Left ventricle myocardium inferior (tissue), 1 donor: Measurements from ENCODE around the gene FMN1. TPM values are rescaled to one million over a fixed set of nuclear protein-coding genes. Genes with fewer than 3 reads are reported as not detected.

Source experiments
- DNase-seq: peaks from one replicate; pipeline ENCODE4 v3.0.0-alpha.2; 2020
- H3K27ac ChIP-seq: fragments of 200-600 bp; replicated peaks from 2 replicates; pipeline ENCODE4 v1.8.0; 2021
- H3K27me3 ChIP-seq: fragments of 200-600 bp; 2 replicates; pipeline ENCODE4 v1.8.0; 2021; ENCODE audit warnings: low read depth
- H3K36me3 ChIP-seq: fragments of 200-600 bp; 2 replicates; pipeline ENCODE4 v1.8.0; 2021
- H3K4me1 ChIP-seq: fragments of 200-600 bp; 2 replicates; pipeline ENCODE4 v1.8.0; 2021
- H3K4me3 ChIP-seq: fragments of 200-600 bp; 2 replicates; pipeline ENCODE4 v1.8.0; 2021; ENCODE audit warnings: mild to moderate bottlenecking, moderate library complexity
- H3K9me3 ChIP-seq: fragments of 200-600 bp; replicated peaks from 2 replicates; pipeline ENCODE4 v1.8.0; 2021
- intact Hi-C: fragments of 100-400 bp; cut with micrococcal nuclease; formaldehyde crosslinking; loops from one replicate; pipeline ENCODE4 v1.11.0; 2022
- total RNA-seq: library from RNA; stranded (reverse); fragmentation: NEBNext Ultra II Directional; extraction: Animal tissue kit (Norgen Biotek cat#: 25700); gene quantifications from one replicate; pipeline ENCODE4 v1.2.1, GENCODE V29; 2021
- TF ChIP-seq, protein P1 (sequence below): fragments of 200-600 bp; IDR thresholded peaks from 2 replicates; pipeline ENCODE4 v1.8.0; 2021; ENCODE audit warnings: antibody characterized with exemption, mild to moderate bottlenecking, borderline replicate concordance
- donor health status: DM: no; HTN: yes; CAD: no; lungs with severe emphysema.

The FMN1 gene
- total RNA-seq, 1 donor from 2014 or later = 4.5 TPM

DNA sequence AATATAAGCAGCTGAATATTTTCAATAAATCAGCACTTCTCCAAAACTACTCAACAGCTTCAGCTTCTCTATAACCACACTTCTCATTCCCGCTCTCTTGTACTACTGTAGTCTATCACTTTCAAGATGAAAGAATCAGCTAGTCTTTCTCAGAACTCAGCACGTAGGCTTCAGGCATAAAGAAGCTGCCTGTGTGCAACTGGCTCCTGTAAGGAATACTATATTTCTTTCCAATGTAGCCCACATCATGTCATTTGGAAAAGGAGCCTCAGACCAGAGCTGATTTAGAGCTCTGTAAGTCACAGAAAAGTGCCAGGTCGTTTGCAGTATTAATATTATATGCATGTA lies 62.3 kb downstream of the FMN1 start:
- intact Hi-C loops = no loop called here

DNA sequence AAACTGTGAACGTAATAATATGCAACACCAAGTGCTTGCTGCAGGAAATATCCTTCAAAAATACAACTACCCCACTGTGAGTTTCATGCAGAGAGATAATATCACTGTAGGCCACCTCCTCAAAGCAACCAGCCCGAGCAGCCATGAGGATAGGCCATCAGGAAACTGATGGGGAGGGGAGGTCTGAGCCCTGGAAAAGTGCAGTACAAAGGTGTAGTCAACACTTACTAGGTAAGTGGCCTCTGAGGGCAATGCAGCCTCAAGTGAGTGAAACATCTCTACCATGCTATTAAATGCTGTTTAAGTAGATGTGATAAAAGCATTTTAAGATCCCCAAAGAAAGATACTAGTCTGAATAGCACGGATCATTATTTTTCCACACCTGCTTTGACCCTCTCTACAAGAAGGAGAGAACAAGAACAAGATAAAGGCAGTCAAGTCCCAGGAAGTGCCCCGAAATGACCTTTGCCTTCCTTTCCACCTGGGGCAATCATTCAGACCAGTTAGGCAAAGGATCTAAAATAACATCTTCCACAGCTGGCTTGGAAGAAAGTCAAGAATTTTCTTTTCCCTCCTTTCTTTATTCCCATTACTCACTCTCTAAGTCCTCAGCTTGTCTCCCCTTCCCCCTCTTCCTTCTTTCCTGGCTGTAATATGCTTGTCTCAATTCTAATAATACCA lies 62.8 kb downstream of the FMN1 start:
- Histone ChIP-seq H3K4me3 (no peak overlapping the region), H3K27me3 (no peaks in the 10 kb centered on the region), H3K9me3 (peaks cover 5% of the 10 kb centered on the region), H3K4me1 (peaks cover 35% of the 10 kb centered on the region), H3K36me3 (no peaks in the 10 kb centered on the region), H3K27ac (no peak overlapping the region)
- no peak for DNase-seq
- TF ChIP-seq, protein P1, sequence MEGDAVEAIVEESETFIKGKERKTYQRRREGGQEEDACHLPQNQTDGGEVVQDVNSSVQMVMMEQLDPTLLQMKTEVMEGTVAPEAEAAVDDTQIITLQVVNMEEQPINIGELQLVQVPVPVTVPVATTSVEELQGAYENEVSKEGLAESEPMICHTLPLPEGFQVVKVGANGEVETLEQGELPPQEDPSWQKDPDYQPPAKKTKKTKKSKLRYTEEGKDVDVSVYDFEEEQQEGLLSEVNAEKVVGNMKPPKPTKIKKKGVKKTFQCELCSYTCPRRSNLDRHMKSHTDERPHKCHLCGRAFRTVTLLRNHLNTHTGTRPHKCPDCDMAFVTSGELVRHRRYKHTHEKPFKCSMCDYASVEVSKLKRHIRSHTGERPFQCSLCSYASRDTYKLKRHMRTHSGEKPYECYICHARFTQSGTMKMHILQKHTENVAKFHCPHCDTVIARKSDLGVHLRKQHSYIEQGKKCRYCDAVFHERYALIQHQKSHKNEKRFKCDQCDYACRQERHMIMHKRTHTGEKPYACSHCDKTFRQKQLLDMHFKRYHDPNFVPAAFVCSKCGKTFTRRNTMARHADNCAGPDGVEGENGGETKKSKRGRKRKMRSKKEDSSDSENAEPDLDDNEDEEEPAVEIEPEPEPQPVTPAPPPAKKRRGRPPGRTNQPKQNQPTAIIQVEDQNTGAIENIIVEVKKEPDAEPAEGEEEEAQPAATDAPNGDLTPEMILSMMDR = no peak
- intact Hi-C loops = no loop called here

More for the DNA sequence above, 62.3 kb downstream of the FMN1 start:
- peaks cover 5% of the 10 kb centered on the region for H3K9me3 ChIP-seq
- H3K27me3 ChIP-seq = no peaks in the 10 kb centered on the region
- H3K36me3 ChIP-seq = no peaks in the 10 kb centered on the region
- DNase-seq = no peak
- TF ChIP-seq, protein P1 = no peak
- H3K4me1 ChIP-seq = peaks cover 30% of the 10 kb centered on the region
- no peak overlapping the region for H3K27ac ChIP-seq
- no peak overlapping the region for H3K4me3 ChIP-seq

DNA sequence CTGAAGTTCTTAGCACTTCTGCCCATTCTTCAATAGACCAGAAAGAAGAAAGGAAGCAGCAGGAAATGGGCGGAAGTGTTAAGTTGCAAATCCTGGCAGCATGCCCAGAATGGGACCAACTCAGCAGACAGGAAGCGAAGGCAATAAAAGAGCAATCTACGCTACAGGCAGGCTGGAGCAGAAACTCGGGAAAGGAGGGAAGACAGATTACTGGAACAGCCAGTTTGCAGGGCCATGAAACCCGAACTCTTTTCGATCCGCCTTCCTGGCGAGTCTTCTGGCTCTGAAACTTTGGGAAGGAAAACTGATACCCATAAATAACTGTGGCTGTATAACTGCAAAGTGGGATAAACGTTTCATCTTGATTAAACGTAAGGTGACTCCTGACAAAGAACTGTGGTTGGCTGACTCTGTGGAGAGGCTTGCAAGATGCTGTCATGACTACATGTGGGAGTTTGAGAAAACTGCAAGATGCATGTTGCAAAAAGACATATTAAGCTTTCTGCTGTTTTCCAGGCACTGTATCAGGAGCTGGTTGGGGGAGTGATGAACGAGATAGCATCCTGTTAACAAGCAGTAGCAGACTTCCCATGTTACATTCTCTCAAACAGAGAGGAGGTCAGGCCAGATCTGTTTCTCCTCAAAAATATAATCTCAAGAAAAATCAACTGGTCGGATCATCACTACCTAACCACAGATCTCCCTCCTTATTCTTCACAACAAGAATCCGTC lies 67.8 kb downstream of the FMN1 start:
- no peak overlapping the region for H3K27ac ChIP-seq
- TF ChIP-seq, protein P1 = no peak
- peaks cover 5% of the 10 kb centered on the region for H3K9me3 ChIP-seq
- no peaks in the 10 kb centered on the region for H3K36me3 ChIP-seq
- DNase-seq = peak; percentile 71
- intact Hi-C loops = no loop called here
- H3K4me3 ChIP-seq = no peak overlapping the region
- H3K27me3 ChIP-seq = no peaks in the 10 kb centered on the region
- H3K4me1 ChIP-seq = peaks cover 17% of the 10 kb centered on the region

DNA sequence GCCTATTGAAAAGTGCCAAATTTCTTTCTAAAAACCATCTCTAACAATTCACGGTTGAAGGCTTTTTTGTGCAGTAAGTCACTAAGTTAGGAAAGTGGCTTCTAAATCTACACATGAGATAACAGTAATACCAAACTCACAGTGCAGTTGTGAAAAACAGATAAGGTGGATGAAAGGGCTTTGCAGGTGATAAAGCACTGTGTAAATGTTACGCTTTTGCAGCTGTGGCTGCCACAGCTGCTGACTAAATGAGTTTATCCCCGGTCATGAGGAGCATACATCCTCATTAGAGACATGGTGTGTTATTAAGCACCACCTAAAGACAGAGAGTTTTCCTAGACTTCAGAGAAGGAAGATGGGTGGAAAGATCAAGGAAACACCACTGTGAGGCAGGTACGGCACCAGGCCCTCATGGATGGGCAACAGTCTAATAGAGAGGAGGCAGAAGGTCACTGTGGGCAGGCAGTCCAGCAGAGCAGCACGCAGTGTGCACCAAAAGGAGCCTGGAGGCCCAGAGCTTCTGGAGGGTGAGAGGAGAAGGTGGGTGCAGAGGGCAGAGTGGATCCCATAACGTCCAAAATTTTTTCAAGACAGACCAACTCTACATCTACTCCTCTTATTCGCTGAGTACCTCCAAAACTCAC lies 68.5 kb downstream of the FMN1 start:
- Histone ChIP-seq H3K27ac (no peak overlapping the region), H3K36me3 (no peaks in the 10 kb centered on the region), H3K9me3 (peaks cover 5% of the 10 kb centered on the region), H3K4me1 (peaks cover 13% of the 10 kb centered on the region), H3K4me3 (no peak overlapping the region), H3K27me3 (no peaks in the 10 kb centered on the region)
- no peak for DNase-seq
- intact Hi-C loops = no loop called here
- TF ChIP-seq, protein P1 = no peak

DNA sequence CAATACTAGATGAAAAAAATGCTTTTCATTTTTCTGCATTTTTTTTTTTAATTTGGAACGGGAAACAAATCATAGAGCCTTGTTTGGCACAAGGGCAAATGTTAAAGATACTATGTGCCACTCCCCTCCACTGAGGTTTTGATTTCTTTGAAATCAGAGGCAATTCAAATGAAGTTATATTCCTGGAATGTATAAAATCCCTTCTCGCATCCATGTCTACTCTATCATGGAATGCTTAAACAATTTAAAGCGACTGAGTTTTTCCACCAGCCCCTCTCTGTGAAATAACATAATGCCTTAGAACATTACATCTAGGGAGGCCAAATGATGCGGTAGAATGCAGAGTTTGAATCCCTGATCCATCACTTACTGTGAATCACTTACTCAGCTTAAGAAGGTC lies 69.7 kb downstream of the FMN1 start:
- H3K27me3 ChIP-seq = no peaks in the 10 kb centered on the region
- peaks cover 13% of the 10 kb centered on the region for H3K4me1 ChIP-seq
- TF ChIP-seq, protein P1 = no peak
- no peak for DNase-seq
- intact Hi-C loops = no loop called here
- no peak overlapping the region for H3K4me3 ChIP-seq
- no peak overlapping the region for H3K27ac ChIP-seq
- H3K36me3 ChIP-seq = no peaks in the 10 kb centered on the region
- peaks cover 5% of the 10 kb centered on the region for H3K9me3 ChIP-seq
